Panc1 (cell line): ENCODE results near the gene GPR137B. TPM values are rescaled to one million over a fixed set of nuclear protein-coding genes. Genes with fewer than 3 reads are reported as not detected.

Experiments used
- ATAC-seq: fragments of 200-7000 bp; cut with Tn5 transposase; 2 replicates; pipeline ENCODE4 v1.9.1; 2020; ENCODE audit warnings: mild to moderate bottlenecking, moderate library complexity
- BruUV-seq: library from RNA; stranded (reverse); fragments of 400-500 nt; replicated peaks from 2 replicates; lab custom pipeline; 2021; lab: Mats Ljungman, UMichigan
- CTCF ChIA-PET: fragments of 300-600 bp; sonication (Branson Sonifier 250); formaldehyde crosslinking; loops from one replicate; lab custom pipeline; 2022; ENCODE audit warnings: antibody characterized with exemption; lab: Charles Lee
- POLR2A ChIA-PET: fragments of 300-600 bp; sonication (Branson Sonifier 250); formaldehyde crosslinking; loops from one replicate; lab custom pipeline; 2022; ENCODE audit warnings: antibody characterized with exemption; lab: Charles Lee
- DNase-seq: peaks from one replicate; pipeline ENCODE4 v3.0.0-alpha.2; 2010; ENCODE audit warnings: low read depth, low spot score
- H3K27ac ChIP-seq: 2 replicates; pipeline ENCODE4 v1.5.1; 2011; ENCODE audit warnings: mild to moderate bottlenecking, low read length, inconsistent platforms
- H3K27me3 ChIP-seq: fragments of 200-500 bp; sonication (Bioruptor generic); 2 replicates; pipeline ENCODE4 v1.6.0; 2014; ENCODE audit warnings: low read length, inconsistent platforms; ENCODE audit not compliant: control insufficient read depth, insufficient read depth
- H3K36me3 ChIP-seq: fragments of 200-500 bp; sonication (Bioruptor generic); 2 replicates; pipeline ENCODE4 v1.5.1; 2014; ENCODE audit warnings: inconsistent platforms, mild to moderate bottlenecking, low read length, moderate library complexity; ENCODE audit not compliant: control insufficient read depth, insufficient read depth
- H3K4me1 ChIP-seq: 2 replicates; pipeline ENCODE4 v1.5.1; 2011; ENCODE audit warnings: inconsistent platforms, mild to moderate bottlenecking, low read length, moderate library complexity; ENCODE audit not compliant: control insufficient read depth, insufficient read depth
- H3K4me3 ChIP-seq, 2 experiments: 2 replicates each; pipeline ENCODE4 v1.5.1; 2011 to 2012; ENCODE audit warnings: low read depth in 2 of 2, low read length in 2 of 2, mild to moderate bottlenecking in 2 of 2, inconsistent platforms in 1 of 2, moderate library complexity in 1 of 2
- H3K9me3 ChIP-seq: fragments of 200-500 bp; sonication (Bioruptor generic); 2 replicates; pipeline ENCODE4 v1.5.1; 2014; ENCODE audit warnings: low read depth, mild to moderate bottlenecking, inconsistent platforms, low read length, moderate library complexity; ENCODE audit not compliant: control insufficient read depth, insufficient read depth
- CTCF ChIP-seq: fragments of 450-650 bp; IDR thresholded peaks from 2 replicates; pipeline ENCODE4 v1.5.1; 2017; ENCODE audit warnings: mild to moderate bottlenecking
- POLR2AphosphoS5 ChIP-seq: IDR thresholded peaks from 2 replicates; pipeline ENCODE4 v1.6.1; 2012; ENCODE audit warnings: mild to moderate bottlenecking, low read depth, low read length, moderate library complexity
- REST ChIP-seq, 2 experiments: IDR thresholded peaks; 2 replicates each; pipeline ENCODE4 v1.6.1; 2011 to 2012; ENCODE audit warnings: low read depth in 2 of 2, control low read depth in 1 of 2, low read length in 1 of 2, mild to moderate bottlenecking in 1 of 2, moderate library complexity in 1 of 2; ENCODE audit not compliant: insufficient read depth in 1 of 2
- SIN3A ChIP-seq: IDR thresholded peaks from 2 replicates; pipeline ENCODE4 v1.6.1; 2012; ENCODE audit warnings: low read depth, mild to moderate bottlenecking, low read length, moderate library complexity, borderline replicate concordance; ENCODE audit not compliant: insufficient read depth
- TCF7L2 ChIP-seq: IDR thresholded peaks from 2 replicates; pipeline ENCODE4 v1.6.1; 2011; ENCODE audit warnings: mild to moderate bottlenecking, low read depth, low read length, inconsistent platforms
- in situ Hi-C: cut with HindIII; loops from 2 replicates; pipeline ENCODE4 v1.10.0; 2016; ENCODE audit warnings: low sequenced_read_pairs, low pct_unique_long_range_greater_than_20kb
- intact Hi-C: fragments of 100-400 bp; cut with micrococcal nuclease; formaldehyde crosslinking; loops from one replicate; pipeline ENCODE4 v1.10.0; 2022; ENCODE audit not compliant: unreplicated experiment
- total RNA-seq: library from RNA; stranded (reverse); gene quantifications from one replicate; pipeline ENCODE4 v1.2.1, GENCODE V29; 2021; ENCODE audit not compliant: unreplicated experiment

The GPR137B gene
- total RNA-seq, 1 experiment from 2014 or later, result 25.3 TPM

GRCh38 chr1:236159704-236160539 is 17.6 kb downstream of the GPR137B start:
- in situ Hi-C loops (no loop called here), intact Hi-C loops (loop anchor here (10.0 kb wide), 1 partner anchor 65 kb away; no protein-coding TSS in a partner anchor)
- ChIA-PET CTCF (no interaction called here), POLR2A (no interaction called here)
- Histone ChIP-seq H3K27ac (no peak overlapping the region), H3K4me1 (no peaks in the 10 kb centered on the region), H3K9me3 (peaks cover 4% of the 10 kb centered on the region; the same call in 1 of the 2 replicates), H3K27me3 (no peaks in the 10 kb centered on the region), H3K4me3 (no peak overlapping the region), H3K36me3 (no peaks in the 10 kb centered on the region)
- no peak for ATAC-seq
- TF ChIP-seq POLR2AphosphoS5, result no peak
- no peak for TF ChIP-seq SIN3A
- no TSS peak for BruUV-seq
- no peak for DNase-seq

DNA sequence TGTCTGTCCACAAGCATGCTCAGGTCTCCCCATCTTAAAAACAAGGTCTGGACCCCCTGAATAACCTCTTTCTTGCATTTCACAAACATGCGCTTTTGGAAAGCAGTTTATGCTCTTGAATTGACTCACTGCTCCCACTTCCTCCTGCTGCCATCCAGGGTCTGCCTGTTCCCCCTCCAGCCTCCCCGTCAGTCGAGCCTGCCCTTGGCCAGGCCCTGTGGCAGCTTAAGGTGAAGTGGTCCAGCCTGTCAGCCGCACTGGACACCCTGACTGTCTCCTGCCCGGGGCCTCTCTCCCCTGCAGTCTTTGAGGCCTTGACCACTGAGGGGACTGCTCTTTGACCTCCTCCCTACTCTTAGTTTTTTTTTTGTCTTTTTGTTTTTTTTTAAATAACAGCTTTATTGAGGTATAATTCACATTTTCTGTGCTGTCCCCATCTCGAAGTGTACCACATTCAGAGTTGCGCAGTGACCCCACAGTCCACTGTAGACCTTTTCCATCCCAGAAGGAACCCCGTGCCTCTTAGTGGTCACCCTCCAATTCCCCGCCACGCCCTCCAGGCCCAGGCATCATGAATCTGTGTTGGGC is 18.3 kb downstream of the GPR137B start:
- no peak for ATAC-seq
- DNase-seq, result no peak
- Histone ChIP-seq H3K4me1 (no peaks in the 10 kb centered on the region), H3K27me3 (no peaks in the 10 kb centered on the region), H3K36me3 (no peaks in the 10 kb centered on the region), H3K9me3 (peaks cover 4% of the 10 kb centered on the region; the same call in 1 of the 2 replicates), H3K4me3 (no peak overlapping the region), H3K27ac (no peak overlapping the region)
- no TSS peak for BruUV-seq
- intact Hi-C loops, result loop anchor here (10.0 kb wide), 1 partner anchor 64 kb away; no protein-coding TSS in a partner anchor
- ChIA-PET POLR2A (no interaction called here), CTCF (no interaction called here)
- no peak for TF ChIP-seq POLR2AphosphoS5
- no peak for TF ChIP-seq CTCF
- no peak for TF ChIP-seq SIN3A
- TF ChIP-seq REST (IDR thresholded peaks at IDR 0.05; ENCODE audit: insufficient read depth in 1 of 2, low read depth in 2 of 2, low read length in 1 of 2), result no peak
- TF ChIP-seq TCF7L2, result no peak
- in situ Hi-C loops, result no loop called here

DNA sequence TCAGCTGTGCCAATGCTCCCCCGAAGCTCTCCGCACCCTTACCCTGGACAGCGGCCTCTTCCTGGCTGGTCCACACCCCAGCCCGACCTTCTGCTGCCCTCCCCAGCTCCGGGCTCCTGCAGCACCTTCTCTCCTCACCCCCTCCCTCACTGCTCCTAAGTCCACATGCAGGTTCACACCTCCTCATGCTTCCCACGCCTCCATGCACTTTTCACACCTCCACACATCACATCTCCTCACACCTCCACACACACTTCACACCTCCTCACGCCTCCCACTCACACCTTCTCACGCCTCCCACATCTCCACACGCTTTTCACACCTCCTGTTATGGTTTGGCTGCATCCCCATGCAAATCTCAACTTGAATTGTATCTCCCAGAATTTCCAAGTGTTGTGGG is 18.9 kb downstream of the GPR137B start:
- H3K27me3 ChIP-seq, result no peaks in the 10 kb centered on the region
- ATAC-seq, result no peak
- TF ChIP-seq SIN3A (no peak), POLR2AphosphoS5 (no peak), TCF7L2 (no peak), REST (IDR thresholded peaks at IDR 0.05; ENCODE audit: insufficient read depth in 1 of 2, low read depth in 2 of 2, low read length in 1 of 2) (no peak), CTCF (no peak)
- intact Hi-C loops (loop anchor here (10.0 kb wide), 1 partner anchor 64 kb away; no protein-coding TSS in a partner anchor), in situ Hi-C loops (no loop called here)
- BruUV-seq, result no TSS peak
- DNase-seq, result no peak
- ChIA-PET POLR2A (no interaction called here), CTCF (no interaction called here)
- H3K9me3 ChIP-seq, result peaks cover 4% of the 10 kb centered on the region; the same call in 1 of the 2 replicates
- no peaks in the 10 kb centered on the region for H3K36me3 ChIP-seq
- H3K4me3 ChIP-seq, result no peak overlapping the region
- H3K4me1 ChIP-seq, result no peaks in the 10 kb centered on the region
- H3K27ac ChIP-seq, result no peak overlapping the region
